ENCODE measurements around the gene ACP7. TPM values are rescaled to one million over a fixed set of nuclear protein-coding genes. Genes with fewer than 3 reads are reported as not detected.

Gene ACP7
- total and polyA plus RNA-seq, 2 of the 4 experiments (the other 2 are of a cell fraction), result not detected

GRCh38 chr19:39122934-39123731 is 39.0 kb downstream of the ACP7 start:
- no peak overlapping the region for H2AFZ ChIP-seq (replicated peaks; ENCODE audit: low read length, poor library complexity)
- POLR2A ChIA-PET (ENCODE audit: unreplicated experiment), result no interaction called here
- no peak overlapping the region for H3K56ac ChIP-seq (ENCODE audit: extremely low read depth, insufficient read depth, low read length)
- H2AK9ac ChIP-seq (replicated peaks; ENCODE audit: low read depth, low read length, poor library complexity), result no peak overlapping the region
- no peak overlapping the region for H2AK5ac ChIP-seq (ENCODE audit: low read depth, low read length)
- no peaks in the 10 kb centered on the region for H3K9me3 ChIP-seq (ENCODE audit: control insufficient read depth, insufficient read depth, low read length)
- no peak for DNase-seq
- no peaks in the 10 kb centered on the region for H3K9me1 ChIP-seq (ENCODE audit: insufficient read depth, low read length)
- H3K4ac ChIP-seq (ENCODE audit: low read depth, low read length), result no peak overlapping the region
- in situ Hi-C loops (cut with MboI; ENCODE audit: low sequenced_read_pairs) (loop anchor here (5.0 kb wide), 2 partner anchors 64 to 204 kb away; no protein-coding TSS in a partner anchor), intact Hi-C loops (cut with micrococcal nuclease) (loop anchor here (1.0 to 5.0 kb wide), 6 partner anchors 64 to 290 kb away; partner anchors contain the start of genes PLEKHG2 and SAMD4B), dilution Hi-C loops (cut with HindIII; ENCODE audit: low sequenced_read_pairs, unreplicated experiment) (no loop called here)
- no peak overlapping the region for H3K18ac ChIP-seq (ENCODE audit: low read depth, low read length)
- CTCF ChIA-PET, result interaction anchor here (0.8 to 0.9 kb wide), 2 partner anchors 168 to 205 kb away, joined by 3 to 4 read pairs; no protein-coding TSS in a partner anchor
- no TSS peak for BruUV-seq (replicated peaks)
- H3K4me3 ChIP-seq (ENCODE audit: insufficient read depth, low read depth, low read length), result no peak overlapping the region
- H4K91ac ChIP-seq (ENCODE audit: insufficient read depth, low read depth, low read length), result no peak overlapping the region
- no peak overlapping the region for H3K27ac ChIP-seq (ENCODE audit: insufficient read depth, low read length)
- WGBS, 2 experiments (ENCODE audit: extremely low coverage in 2 of 2, insufficient read length in 1 of 2), result 40% methylated on average over 1 of the region's 18 CpGs; no CpG with 5 or more reads in 1 of the 2 experiments
- H2BK120ac ChIP-seq (ENCODE audit: low read depth, low read length), result no peak overlapping the region
- no peak overlapping the region for H3K23ac ChIP-seq (ENCODE audit: low read depth, low read length)
- H4K20me1 ChIP-seq (ENCODE audit: insufficient read depth, low read length), result peaks cover 11% of the 10 kb centered on the region; the same call in 1 of the 2 replicates
- TF ChIP-seq SMC3 (IDR thresholded peaks at IDR 0.05; ENCODE audit: low read depth, low read length), result no peak
- TF ChIP-seq ELK1 (IDR thresholded peaks at IDR 0.05; ENCODE audit: borderline replicate concordance, low read depth, low read length), result no peak
- TF ChIP-seq, protein P1, sequence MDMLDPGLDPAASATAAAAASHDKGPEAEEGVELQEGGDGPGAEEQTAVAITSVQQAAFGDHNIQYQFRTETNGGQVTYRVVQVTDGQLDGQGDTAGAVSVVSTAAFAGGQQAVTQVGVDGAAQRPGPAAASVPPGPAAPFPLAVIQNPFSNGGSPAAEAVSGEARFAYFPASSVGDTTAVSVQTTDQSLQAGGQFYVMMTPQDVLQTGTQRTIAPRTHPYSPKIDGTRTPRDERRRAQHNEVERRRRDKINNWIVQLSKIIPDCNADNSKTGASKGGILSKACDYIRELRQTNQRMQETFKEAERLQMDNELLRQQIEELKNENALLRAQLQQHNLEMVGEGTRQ (IDR thresholded peaks at IDR 0.05; ENCODE audit: low read depth, low read length), result no peak
- no peak for TF ChIP-seq CTCF (conservative IDR thresholded peaks at IDR 0.05; ENCODE audit: low read depth, low read length)
- TF ChIP-seq POLR2A (IDR thresholded peaks at IDR 0.05; ENCODE audit: low read depth, low read length), result no peak
- TF ChIP-seq BHLHE40 (IDR thresholded peaks at IDR 0.05; ENCODE audit: low read depth, low read length), result no peak
- no peak for TF ChIP-seq CEBPB (IDR thresholded peaks at IDR 0.05; ENCODE audit: low read depth, low read length)
- TF ChIP-seq NFE2L2 (IDR thresholded peaks at IDR 0.05; ENCODE audit: low read depth, low read length), result no peak
- TF ChIP-seq MAZ (IDR thresholded peaks at IDR 0.05; ENCODE audit: borderline replicate concordance, low read depth, low read length), result no peak
- TF ChIP-seq FOS (IDR thresholded peaks at IDR 0.05; ENCODE audit: low read depth, low read length), result no peak
- TF ChIP-seq MXI1 (IDR thresholded peaks at IDR 0.05; ENCODE audit: borderline replicate concordance, low read depth, low read length), result no peak
- no peak for TF ChIP-seq MAFK (IDR thresholded peaks at IDR 0.05; ENCODE audit: low read depth, low read length)
- no peak overlapping the region for H2BK15ac ChIP-seq (ENCODE audit: low read depth, low read length)
- H3K14ac ChIP-seq (replicated peaks; ENCODE audit: low read depth, low read length), result no peak overlapping the region
- no peaks in the 10 kb centered on the region for H3K36me3 ChIP-seq (ENCODE audit: control insufficient read depth, insufficient read depth, low read length)
- no peak overlapping the region for H2BK5ac ChIP-seq (ENCODE audit: low read depth, low read length, poor library complexity, severe bottlenecking)
- H4K8ac ChIP-seq (ENCODE audit: low read depth in 2 of 2, low read length in 2 of 2), result no peak overlapping the region
- ATAC-seq (ENCODE audit: low read depth), result no peak
- peaks cover 13 to 25% of the 10 kb centered on the region in 2 experiments; a peak in 3 of 4 replicates for H3K79me1 ChIP-seq (ENCODE audit: low read depth in 1 of 2, low read length in 2 of 2)
- H3K4me1 ChIP-seq (ENCODE audit: control insufficient read depth, insufficient read depth, low read length), result peaks cover 5% of the 10 kb centered on the region; the same call in 1 of the 2 replicates
- no peak overlapping the region for H3K9ac ChIP-seq (ENCODE audit: low read depth, low read length)
- no peak overlapping the region for H4K5ac ChIP-seq (ENCODE audit: low read depth, low read length)
- H2BK20ac ChIP-seq (ENCODE audit: low read depth, low read length), result no peak overlapping the region
- H3K27me3 ChIP-seq (ENCODE audit: control insufficient read depth, insufficient read depth, low read length), result peaks cover 5% of the 10 kb centered on the region
- no peak overlapping the region for H3K4me2 ChIP-seq (ENCODE audit: low read depth, low read length)
